ENCODE results near the gene PREX1. TPM values are rescaled to one million over a fixed set of nuclear protein-coding genes. Genes with fewer than 3 reads are reported as not detected.

PREX1 gene
- total RNA-seq, 1 experiment from 2014 or later = 9.5 TPM

GRCh38 chr20:48766961-48767960 lies 60.5 kb downstream of the PREX1 start:
- ChIA-PET POLR2A (no interaction called here), CTCF (interaction anchor here (0.6 kb wide), 1 partner anchor 133 kb away, joined by 4 read pairs; no protein-coding TSS in a partner anchor)
- H3K27me3 ChIP-seq (replicated peaks; ENCODE audit: control insufficient read depth, insufficient read depth, low read length) = no peaks in the 10 kb centered on the region
- no peak for DNase-seq
- H3K9me3 Mint-ChIP-seq (ENCODE audit: unreplicated experiment) = peaks cover 7% of the 10 kb centered on the region
- BruUV-seq (replicated peaks) = no TSS peak
- H3K36me3 Mint-ChIP-seq (ENCODE audit: insufficient read depth, unreplicated experiment) = no peaks in the 10 kb centered on the region
- 0 out of 2 replicates have a peak, but pooled peaks cover 5% of the 10 kb centered on the region for H3K4me1 ChIP-seq
- no peak overlapping the region for H3K4me3 ChIP-seq (ENCODE audit: low read depth, low read length)
- intact Hi-C loops (cut with micrococcal nuclease; ENCODE audit: unreplicated experiment) = no loop called here
- H3K9me3 ChIP-seq = peaks cover 4% of the 10 kb centered on the region; the same call in 1 of the 2 replicates
- no peaks in the 10 kb centered on the region for H3K36me3 ChIP-seq (ENCODE audit: control insufficient read depth, insufficient read depth, low read length)
- H3K27ac Mint-ChIP-seq (ENCODE audit: unreplicated experiment) = no peak overlapping the region
- H3K4me1 Mint-ChIP-seq (ENCODE audit: low read depth, unreplicated experiment) = peaks cover 6% of the 10 kb centered on the region
- H3K4me3 Mint-ChIP-seq (ENCODE audit: unreplicated experiment) = no peak overlapping the region
- peaks cover 9% of the 10 kb centered on the region for H3K27me3 Mint-ChIP-seq (ENCODE audit: insufficient read depth, unreplicated experiment)
- TF ChIP-seq, protein P1, sequence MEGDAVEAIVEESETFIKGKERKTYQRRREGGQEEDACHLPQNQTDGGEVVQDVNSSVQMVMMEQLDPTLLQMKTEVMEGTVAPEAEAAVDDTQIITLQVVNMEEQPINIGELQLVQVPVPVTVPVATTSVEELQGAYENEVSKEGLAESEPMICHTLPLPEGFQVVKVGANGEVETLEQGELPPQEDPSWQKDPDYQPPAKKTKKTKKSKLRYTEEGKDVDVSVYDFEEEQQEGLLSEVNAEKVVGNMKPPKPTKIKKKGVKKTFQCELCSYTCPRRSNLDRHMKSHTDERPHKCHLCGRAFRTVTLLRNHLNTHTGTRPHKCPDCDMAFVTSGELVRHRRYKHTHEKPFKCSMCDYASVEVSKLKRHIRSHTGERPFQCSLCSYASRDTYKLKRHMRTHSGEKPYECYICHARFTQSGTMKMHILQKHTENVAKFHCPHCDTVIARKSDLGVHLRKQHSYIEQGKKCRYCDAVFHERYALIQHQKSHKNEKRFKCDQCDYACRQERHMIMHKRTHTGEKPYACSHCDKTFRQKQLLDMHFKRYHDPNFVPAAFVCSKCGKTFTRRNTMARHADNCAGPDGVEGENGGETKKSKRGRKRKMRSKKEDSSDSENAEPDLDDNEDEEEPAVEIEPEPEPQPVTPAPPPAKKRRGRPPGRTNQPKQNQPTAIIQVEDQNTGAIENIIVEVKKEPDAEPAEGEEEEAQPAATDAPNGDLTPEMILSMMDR (IDR thresholded peaks at IDR 0.05; ENCODE audit: insufficient read depth in 1 of 2, low read depth in 1 of 2, low read length in 1 of 2, severe bottlenecking in 1 of 2, unreplicated experiment in 1 of 2) = no peak

GRCh38 chr20:48766205-48766604 lies 61.6 kb downstream of the PREX1 start:
- no peak overlapping the region for H3K27ac Mint-ChIP-seq (ENCODE audit: unreplicated experiment)
- CTCF ChIA-PET = no interaction called here

GRCh38 chr20:48765359-48765758 lies 62.4 kb downstream of the PREX1 start:
- BruUV-seq (replicated peaks) = no TSS peak
- Histone ChIP-seq H3K27me3 (replicated peaks; ENCODE audit: control insufficient read depth, insufficient read depth, low read length) (no peaks in the 10 kb centered on the region), H3K36me3 (ENCODE audit: control insufficient read depth, insufficient read depth, low read length) (no peaks in the 10 kb centered on the region), H3K4me1 (0 out of 2 replicates have a peak, but pooled peaks cover 5% of the 10 kb centered on the region), H3K4me3 (ENCODE audit: low read depth, low read length) (no peak overlapping the region), H3K9me3 (peaks cover 4% of the 10 kb centered on the region; the same call in 1 of the 2 replicates)
- intact Hi-C loops (cut with micrococcal nuclease; ENCODE audit: unreplicated experiment) = no loop called here
- H3K36me3 Mint-ChIP-seq (ENCODE audit: insufficient read depth, unreplicated experiment) = no peaks in the 10 kb centered on the region
- no peak for DNase-seq
- ChIA-PET CTCF (no interaction called here), POLR2A (no interaction called here)
- H3K4me1 Mint-ChIP-seq (ENCODE audit: low read depth, unreplicated experiment) = peaks cover 6% of the 10 kb centered on the region
- peaks cover 12% of the 10 kb centered on the region for H3K27me3 Mint-ChIP-seq (ENCODE audit: insufficient read depth, unreplicated experiment)
- H3K27ac Mint-ChIP-seq (ENCODE audit: unreplicated experiment) = no peak overlapping the region
- H3K9me3 Mint-ChIP-seq (ENCODE audit: unreplicated experiment) = peaks cover 7% of the 10 kb centered on the region
- no peak overlapping the region for H3K4me3 Mint-ChIP-seq (ENCODE audit: unreplicated experiment)
- TF ChIP-seq, protein P1 (IDR thresholded peaks at IDR 0.05; ENCODE audit: insufficient read depth in 1 of 2, low read depth in 1 of 2, low read length in 1 of 2, severe bottlenecking in 1 of 2, unreplicated experiment in 1 of 2) = no peak

More at GRCh38 chr20:48766205-48766604, 61.6 kb downstream of the PREX1 start:
- no peak for DNase-seq
- Histone ChIP-seq H3K4me3 (ENCODE audit: low read depth, low read length) (no peak overlapping the region), H3K9me3 (peaks cover 4% of the 10 kb centered on the region; the same call in 1 of the 2 replicates), H3K27me3 (replicated peaks; ENCODE audit: control insufficient read depth, insufficient read depth, low read length) (no peaks in the 10 kb centered on the region), H3K36me3 (ENCODE audit: control insufficient read depth, insufficient read depth, low read length) (no peaks in the 10 kb centered on the region), H3K4me1 (0 out of 2 replicates have a peak, but pooled peaks cover 5% of the 10 kb centered on the region)
- H3K36me3 Mint-ChIP-seq (ENCODE audit: insufficient read depth, unreplicated experiment) = no peaks in the 10 kb centered on the region
- peaks cover 9% of the 10 kb centered on the region for H3K27me3 Mint-ChIP-seq (ENCODE audit: insufficient read depth, unreplicated experiment)
- TF ChIP-seq, protein P1 (IDR thresholded peaks at IDR 0.05; ENCODE audit: insufficient read depth in 1 of 2, low read depth in 1 of 2, low read length in 1 of 2, severe bottlenecking in 1 of 2, unreplicated experiment in 1 of 2) = no peak
- intact Hi-C loops (cut with micrococcal nuclease; ENCODE audit: unreplicated experiment) = no loop called here
- POLR2A ChIA-PET = no interaction called here
- H3K4me3 Mint-ChIP-seq (ENCODE audit: unreplicated experiment) = no peak overlapping the region
- BruUV-seq (replicated peaks) = no TSS peak
- H3K9me3 Mint-ChIP-seq (ENCODE audit: unreplicated experiment) = peaks cover 7% of the 10 kb centered on the region
- H3K4me1 Mint-ChIP-seq (ENCODE audit: low read depth, unreplicated experiment) = peaks cover 6% of the 10 kb centered on the region

All from Caco-2 (cell line).